Upper lobe of right lung (tissue), 1 donor: ENCODE data around the gene KATNB1. TPM values are rescaled to one million over a fixed set of nuclear protein-coding genes. Genes with fewer than 3 reads are reported as not detected.

Source experiments
- ATAC-seq: fragments of 200-7000 bp; cut with Tn5 transposase; one replicate; pipeline ENCODE4 v1.9.1; 2020; ENCODE audit warnings: mild to moderate bottlenecking, moderate library complexity
- DNase-seq: peaks from one replicate; pipeline ENCODE4 v3.0.0-alpha.2; 2020
- H3K27ac ChIP-seq: fragments of 200-600 bp; one replicate; pipeline ENCODE4 v1.8.0; 2022
- H3K27me3 ChIP-seq: fragments of 200-600 bp; one replicate; pipeline ENCODE4 v1.8.0; 2022; ENCODE audit warnings: mild to moderate bottlenecking
- H3K36me3 ChIP-seq: fragments of 200-600 bp; one replicate; pipeline ENCODE4 v1.8.0; 2022
- H3K4me1 ChIP-seq: fragments of 200-600 bp; one replicate; pipeline ENCODE4 v1.8.0; 2022
- H3K4me3 ChIP-seq: fragments of 200-600 bp; one replicate; pipeline ENCODE4 v1.8.0; 2022; ENCODE audit warnings: mild to moderate bottlenecking
- H3K9me3 ChIP-seq: fragments of 200-600 bp; one replicate; pipeline ENCODE4 v1.8.0; 2022
- intact Hi-C: fragments of 100-400 bp; cut with DNase I; formaldehyde crosslinking; loops from one replicate; pipeline ENCODE4 v1.11.0; 2022
- total RNA-seq: library from RNA; stranded (reverse); fragmentation: NEBNext Ultra II Directional; extraction: Animal tissue kit (Norgen Biotek cat#: 25700); gene quantifications from one replicate; pipeline ENCODE4 v1.2.1, GENCODE V29; 2021
- TF ChIP-seq, protein P1 (sequence below): fragments of 200-600 bp; IDR thresholded peaks from one replicate; pipeline ENCODE4 v1.8.0; 2022; ENCODE audit warnings: antibody characterized with exemption
- donor health status: DM: no; HTN: yes; CAD: no; lungs with severe emphysema.

KATNB1 gene
- total RNA-seq, 1 donor from 2014 or later, result 16.6 TPM

- no peaks in the 10 kb centered on the region for H3K27me3 ChIP-seq
- H3K9me3 ChIP-seq, result no peaks in the 10 kb centered on the region
- TF ChIP-seq, protein P1, sequence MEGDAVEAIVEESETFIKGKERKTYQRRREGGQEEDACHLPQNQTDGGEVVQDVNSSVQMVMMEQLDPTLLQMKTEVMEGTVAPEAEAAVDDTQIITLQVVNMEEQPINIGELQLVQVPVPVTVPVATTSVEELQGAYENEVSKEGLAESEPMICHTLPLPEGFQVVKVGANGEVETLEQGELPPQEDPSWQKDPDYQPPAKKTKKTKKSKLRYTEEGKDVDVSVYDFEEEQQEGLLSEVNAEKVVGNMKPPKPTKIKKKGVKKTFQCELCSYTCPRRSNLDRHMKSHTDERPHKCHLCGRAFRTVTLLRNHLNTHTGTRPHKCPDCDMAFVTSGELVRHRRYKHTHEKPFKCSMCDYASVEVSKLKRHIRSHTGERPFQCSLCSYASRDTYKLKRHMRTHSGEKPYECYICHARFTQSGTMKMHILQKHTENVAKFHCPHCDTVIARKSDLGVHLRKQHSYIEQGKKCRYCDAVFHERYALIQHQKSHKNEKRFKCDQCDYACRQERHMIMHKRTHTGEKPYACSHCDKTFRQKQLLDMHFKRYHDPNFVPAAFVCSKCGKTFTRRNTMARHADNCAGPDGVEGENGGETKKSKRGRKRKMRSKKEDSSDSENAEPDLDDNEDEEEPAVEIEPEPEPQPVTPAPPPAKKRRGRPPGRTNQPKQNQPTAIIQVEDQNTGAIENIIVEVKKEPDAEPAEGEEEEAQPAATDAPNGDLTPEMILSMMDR, result no peak
- intact Hi-C loops, result no loop called here
- H3K4me1 ChIP-seq, result no peaks in the 10 kb centered on the region
- DNase-seq (no peak), ATAC-seq (peak; percentile 84)
- no peaks in the 10 kb centered on the region for H3K36me3 ChIP-seq
- H3K4me3 ChIP-seq, result peak within 1 kb of the TSS; percentile 19
- H3K27ac ChIP-seq, result no peak within 1 kb of the TSS
These were observed 40.6 kb upstream of the KATNB1 start, which contains the start of gene DRC7 for GRCh38 chr16:57694725-57695679. TSS of gene DRC7 (plus strand) at chr16:57694806. CDS start at chr16:57697950, 3,144 bp downstream.

GRCh38 chr16:57695680-57696069 lies 39.9 kb upstream of the KATNB1 start:
- TF ChIP-seq, protein P1, result no peak
- no peaks in the 10 kb centered on the region for H3K9me3 ChIP-seq
- DNase-seq, result no peak
- H3K27ac ChIP-seq, result no peak overlapping the region
- no peak for ATAC-seq
- intact Hi-C loops, result no loop called here
- H3K27me3 ChIP-seq, result no peaks in the 10 kb centered on the region
- no peak overlapping the region for H3K4me3 ChIP-seq
- H3K4me1 ChIP-seq, result no peaks in the 10 kb centered on the region
- H3K36me3 ChIP-seq, result no peaks in the 10 kb centered on the region

DNA sequence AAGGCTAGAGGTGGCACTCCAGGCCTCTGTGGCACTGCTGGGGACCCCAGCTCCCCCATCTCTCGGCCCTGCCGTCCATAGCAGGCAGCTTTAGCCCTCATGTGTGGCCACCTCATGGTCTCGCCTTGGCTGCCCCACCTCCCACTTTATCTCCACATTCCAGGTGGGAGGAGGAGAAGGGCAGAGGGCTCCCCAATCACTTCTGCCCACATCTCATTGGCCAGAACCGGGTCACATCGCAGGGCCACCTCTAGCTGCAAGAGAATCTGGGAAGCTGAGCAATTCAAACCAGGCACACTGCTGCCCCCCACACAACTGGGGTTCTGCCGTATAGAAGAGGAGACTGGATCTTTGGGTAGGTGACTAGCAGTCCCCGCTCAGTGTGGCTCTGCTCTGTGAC lies 39.3 kb upstream of the KATNB1 start:
- TF ChIP-seq, protein P1, result no peak
- Histone ChIP-seq H3K27ac (no peak overlapping the region), H3K4me3 (no peak overlapping the region), H3K9me3 (no peaks in the 10 kb centered on the region), H3K27me3 (no peaks in the 10 kb centered on the region), H3K36me3 (no peaks in the 10 kb centered on the region), H3K4me1 (no peaks in the 10 kb centered on the region)
- intact Hi-C loops, result no loop called here
- no peak for ATAC-seq
- no peak for DNase-seq

GRCh38 chr16:57697896-57698537 lies 37.6 kb upstream of the KATNB1 start:
- Histone ChIP-seq H3K4me3 (no peak overlapping the region), H3K27me3 (no peaks in the 10 kb centered on the region), H3K36me3 (no peaks in the 10 kb centered on the region), H3K27ac (no peak overlapping the region), H3K4me1 (no peaks in the 10 kb centered on the region), H3K9me3 (no peaks in the 10 kb centered on the region)
- ATAC-seq (no peak), DNase-seq (no peak)
- TF ChIP-seq, protein P1, result no peak
- intact Hi-C loops, result no loop called here

DNA sequence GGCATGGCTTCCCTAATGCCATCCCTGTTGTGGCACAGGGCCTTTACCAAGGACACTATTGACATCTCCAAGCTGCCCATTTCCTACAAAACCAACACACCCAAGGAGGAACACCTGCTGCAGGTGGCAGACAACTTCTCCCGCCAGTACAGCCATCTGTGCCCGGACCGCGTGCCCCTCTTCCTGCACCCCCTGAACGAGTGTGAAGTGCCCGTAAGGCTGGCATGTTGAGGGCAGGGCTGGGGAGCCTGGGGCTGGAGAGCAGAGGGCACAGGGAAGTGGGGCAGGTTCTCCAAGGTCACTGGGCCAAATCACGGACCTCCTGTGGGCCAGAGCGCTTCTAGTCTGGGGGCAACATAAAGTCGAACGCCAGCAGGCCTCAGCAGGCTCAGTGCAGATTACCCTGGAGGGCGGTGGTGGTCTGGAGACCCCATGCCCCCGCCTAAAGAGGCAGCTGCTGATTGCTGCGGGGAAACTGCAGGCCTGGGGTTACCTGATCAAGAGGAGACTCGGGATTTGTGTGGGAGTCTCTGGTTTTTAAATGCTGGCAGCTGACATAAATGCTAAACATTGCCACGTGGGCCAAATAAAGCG lies 36.7 kb upstream of the KATNB1 start:
- TF ChIP-seq, protein P1, result no peak
- Histone ChIP-seq H3K36me3 (no peaks in the 10 kb centered on the region), H3K4me3 (no peak overlapping the region), H3K27ac (no peak overlapping the region), H3K9me3 (no peaks in the 10 kb centered on the region), H3K4me1 (no peaks in the 10 kb centered on the region), H3K27me3 (no peaks in the 10 kb centered on the region)
- intact Hi-C loops, result no loop called here
- ATAC-seq (no peak), DNase-seq (no peak)
